HepG2 (cell line): ENCODE data around the gene PIM1. TPM values are rescaled to one million over a fixed set of nuclear protein-coding genes. Genes with fewer than 3 reads are reported as not detected.

Experiments used
- BRD4 ChIP-seq: sonication (generic); formaldehyde crosslinking; IDR thresholded peaks from 2 replicates; pipeline ENCODE4 v1.4.0; 2020; ENCODE audit warnings: missing genetic modification reagents
- ERF ChIP-seq: IDR thresholded peaks from 2 replicates; pipeline ENCODE4 v1.6.1; 2018; ENCODE audit warnings: missing biosample characterization, missing genetic modification reagents
- HOXA3 ChIP-seq: sonication (generic); formaldehyde crosslinking; IDR thresholded peaks from 2 replicates; pipeline ENCODE4 v1.5.0; 2020; ENCODE audit warnings: missing genetic modification reagents
- KMT2A ChIP-seq: sonication (generic); formaldehyde crosslinking; IDR thresholded peaks from 2 replicates; pipeline ENCODE4 v1.4.0; 2020; ENCODE audit warnings: missing genetic modification reagents
- NFRKB ChIP-seq: fragments of 450-650 bp; IDR thresholded peaks from 2 replicates; pipeline ENCODE4 v1.6.1; 2017
- TBL1XR1 ChIP-seq: fragments of 150-350 bp; IDR thresholded peaks from 2 replicates; pipeline ENCODE4 v1.6.1; 2014; ENCODE audit warnings: borderline replicate concordance, low read length; ENCODE audit not compliant: partially characterized antibody
- YY1 ChIP-seq: IDR thresholded peaks from 2 replicates; pipeline ENCODE4 v1.6.1; 2011; ENCODE audit warnings: low read length, low read depth, moderate library complexity, mild to moderate bottlenecking; ENCODE audit not compliant: insufficient read depth, insufficient replicate concordance
- ZBTB7B ChIP-seq: sonication (generic); formaldehyde crosslinking; IDR thresholded peaks from 2 replicates; pipeline ENCODE4 v1.4.0; 2020; ENCODE audit warnings: missing genetic modification reagents
- ZEB1 ChIP-seq: IDR thresholded peaks from 2 replicates; pipeline ENCODE4 v1.6.1; 2012; ENCODE audit warnings: mild to moderate bottlenecking, low read depth, inconsistent platforms; ENCODE audit not compliant: insufficient replicate concordance
- ZFP41 ChIP-seq: sonication (generic); formaldehyde crosslinking; IDR thresholded peaks from 2 replicates; pipeline ENCODE4 v1.4.0; 2020; ENCODE audit warnings: mild to moderate bottlenecking, missing genetic modification reagents, borderline replicate concordance
- ZKSCAN1 ChIP-seq: fragments of 150-350 bp; IDR thresholded peaks from 2 replicates; pipeline ENCODE4 v1.6.1; 2014; ENCODE audit warnings: low read length
- ZNF274 ChIP-seq: sonication (generic); formaldehyde crosslinking; IDR thresholded peaks from 2 replicates; pipeline ENCODE4 v1.5.1; 2020; ENCODE audit warnings: mild to moderate bottlenecking, missing genetic modification reagents
- ZNF331 ChIP-seq: sonication (generic); formaldehyde crosslinking; IDR thresholded peaks from 2 replicates; pipeline ENCODE4 v1.4.0; 2020; ENCODE audit warnings: missing genetic modification reagents
- polyA plus RNA-seq, 8 experiments: library from polyadenylated mRNA; depleted of rRNA in 3 of 8; stranded (reverse) in 7 of 8; unstranded in 1 of 8; fragments of >200 nt; fragmentation: Illumina TruSeq in 4 of 8; extraction: Trizol in 4 of 8; gene quantifications; 2 replicates each; pipeline versions ENCODE4 v1.2.1 to v1.2.3, GENCODE V29; 2011 to 2016; ENCODE audit warnings: low read depth in 4 of 8, missing spikeins in 1 of 8, mixed read lengths in 1 of 8; ENCODE audit not compliant: insufficient read depth in 1 of 8
- total RNA-seq, 5 experiments: library from RNA; depleted of rRNA; stranded (reverse); fragments of >200 nt; fragmentation: Illumina TruSeq; extraction: Trizol; gene quantifications; 2 replicates each; pipeline ENCODE4 v1.2.3, GENCODE V29; 2016; ENCODE audit warnings: low read depth in 1 of 5
- TF ChIP-seq, protein P1 (sequence below): sonication (generic); formaldehyde crosslinking; IDR thresholded peaks from 2 replicates; pipeline ENCODE4 v1.5.0; 2020; ENCODE audit warnings: mild to moderate bottlenecking, missing genetic modification reagents
- TF ChIP-seq, protein P2 (sequence below): sonication (generic); formaldehyde crosslinking; IDR thresholded peaks from one replicate; pipeline ENCODE4 v1.5.1; 2020; ENCODE audit warnings: mild to moderate bottlenecking, missing genetic modification reagents; ENCODE audit errors: not compliant biosample characterization
- TF ChIP-seq, protein P3 (sequence below): sonication (generic); formaldehyde crosslinking; IDR thresholded peaks from 2 replicates; pipeline ENCODE4 v1.5.0; 2020; ENCODE audit warnings: mild to moderate bottlenecking, missing genetic modification reagents

Gene PIM1
- total and polyA plus RNA-seq, 2 of the 13 experiments (the other 11 are each of a cell fraction or from before 2014, with no cell fraction given), result 29.4 to 117 TPM

- TF ChIP-seq, protein P1, sequence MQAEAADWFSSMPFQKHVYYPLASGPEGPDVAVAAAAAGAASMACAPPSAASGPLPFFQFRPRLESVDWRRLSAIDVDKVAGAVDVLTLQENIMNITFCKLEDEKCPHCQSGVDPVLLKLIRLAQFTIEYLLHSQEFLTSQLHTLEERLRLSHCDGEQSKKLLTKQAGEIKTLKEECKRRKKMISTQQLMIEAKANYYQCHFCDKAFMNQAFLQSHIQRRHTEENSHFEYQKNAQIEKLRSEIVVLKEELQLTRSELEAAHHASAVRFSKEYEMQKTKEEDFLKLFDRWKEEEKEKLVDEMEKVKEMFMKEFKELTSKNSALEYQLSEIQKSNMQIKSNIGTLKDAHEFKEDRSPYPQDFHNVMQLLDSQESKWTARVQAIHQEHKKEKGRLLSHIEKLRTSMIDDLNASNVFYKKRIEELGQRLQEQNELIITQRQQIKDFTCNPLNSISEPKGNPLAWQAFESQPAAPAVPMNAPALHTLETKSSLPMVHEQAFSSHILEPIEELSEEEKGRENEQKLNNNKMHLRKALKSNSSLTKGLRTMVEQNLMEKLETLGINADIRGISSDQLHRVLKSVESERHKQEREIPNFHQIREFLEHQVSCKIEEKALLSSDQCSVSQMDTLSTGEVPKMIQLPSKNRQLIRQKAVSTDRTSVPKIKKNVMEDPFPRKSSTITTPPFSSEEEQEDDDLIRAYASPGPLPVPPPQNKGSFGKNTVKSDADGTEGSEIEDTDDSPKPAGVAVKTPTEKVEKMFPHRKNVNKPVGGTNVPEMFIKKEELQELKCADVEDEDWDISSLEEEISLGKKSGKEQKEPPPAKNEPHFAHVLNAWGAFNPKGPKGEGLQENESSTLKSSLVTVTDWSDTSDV, result no peak
- TF ChIP-seq ZFP41 (CRISPR knock-in tag), result no peak
- TF ChIP-seq, protein P2, sequence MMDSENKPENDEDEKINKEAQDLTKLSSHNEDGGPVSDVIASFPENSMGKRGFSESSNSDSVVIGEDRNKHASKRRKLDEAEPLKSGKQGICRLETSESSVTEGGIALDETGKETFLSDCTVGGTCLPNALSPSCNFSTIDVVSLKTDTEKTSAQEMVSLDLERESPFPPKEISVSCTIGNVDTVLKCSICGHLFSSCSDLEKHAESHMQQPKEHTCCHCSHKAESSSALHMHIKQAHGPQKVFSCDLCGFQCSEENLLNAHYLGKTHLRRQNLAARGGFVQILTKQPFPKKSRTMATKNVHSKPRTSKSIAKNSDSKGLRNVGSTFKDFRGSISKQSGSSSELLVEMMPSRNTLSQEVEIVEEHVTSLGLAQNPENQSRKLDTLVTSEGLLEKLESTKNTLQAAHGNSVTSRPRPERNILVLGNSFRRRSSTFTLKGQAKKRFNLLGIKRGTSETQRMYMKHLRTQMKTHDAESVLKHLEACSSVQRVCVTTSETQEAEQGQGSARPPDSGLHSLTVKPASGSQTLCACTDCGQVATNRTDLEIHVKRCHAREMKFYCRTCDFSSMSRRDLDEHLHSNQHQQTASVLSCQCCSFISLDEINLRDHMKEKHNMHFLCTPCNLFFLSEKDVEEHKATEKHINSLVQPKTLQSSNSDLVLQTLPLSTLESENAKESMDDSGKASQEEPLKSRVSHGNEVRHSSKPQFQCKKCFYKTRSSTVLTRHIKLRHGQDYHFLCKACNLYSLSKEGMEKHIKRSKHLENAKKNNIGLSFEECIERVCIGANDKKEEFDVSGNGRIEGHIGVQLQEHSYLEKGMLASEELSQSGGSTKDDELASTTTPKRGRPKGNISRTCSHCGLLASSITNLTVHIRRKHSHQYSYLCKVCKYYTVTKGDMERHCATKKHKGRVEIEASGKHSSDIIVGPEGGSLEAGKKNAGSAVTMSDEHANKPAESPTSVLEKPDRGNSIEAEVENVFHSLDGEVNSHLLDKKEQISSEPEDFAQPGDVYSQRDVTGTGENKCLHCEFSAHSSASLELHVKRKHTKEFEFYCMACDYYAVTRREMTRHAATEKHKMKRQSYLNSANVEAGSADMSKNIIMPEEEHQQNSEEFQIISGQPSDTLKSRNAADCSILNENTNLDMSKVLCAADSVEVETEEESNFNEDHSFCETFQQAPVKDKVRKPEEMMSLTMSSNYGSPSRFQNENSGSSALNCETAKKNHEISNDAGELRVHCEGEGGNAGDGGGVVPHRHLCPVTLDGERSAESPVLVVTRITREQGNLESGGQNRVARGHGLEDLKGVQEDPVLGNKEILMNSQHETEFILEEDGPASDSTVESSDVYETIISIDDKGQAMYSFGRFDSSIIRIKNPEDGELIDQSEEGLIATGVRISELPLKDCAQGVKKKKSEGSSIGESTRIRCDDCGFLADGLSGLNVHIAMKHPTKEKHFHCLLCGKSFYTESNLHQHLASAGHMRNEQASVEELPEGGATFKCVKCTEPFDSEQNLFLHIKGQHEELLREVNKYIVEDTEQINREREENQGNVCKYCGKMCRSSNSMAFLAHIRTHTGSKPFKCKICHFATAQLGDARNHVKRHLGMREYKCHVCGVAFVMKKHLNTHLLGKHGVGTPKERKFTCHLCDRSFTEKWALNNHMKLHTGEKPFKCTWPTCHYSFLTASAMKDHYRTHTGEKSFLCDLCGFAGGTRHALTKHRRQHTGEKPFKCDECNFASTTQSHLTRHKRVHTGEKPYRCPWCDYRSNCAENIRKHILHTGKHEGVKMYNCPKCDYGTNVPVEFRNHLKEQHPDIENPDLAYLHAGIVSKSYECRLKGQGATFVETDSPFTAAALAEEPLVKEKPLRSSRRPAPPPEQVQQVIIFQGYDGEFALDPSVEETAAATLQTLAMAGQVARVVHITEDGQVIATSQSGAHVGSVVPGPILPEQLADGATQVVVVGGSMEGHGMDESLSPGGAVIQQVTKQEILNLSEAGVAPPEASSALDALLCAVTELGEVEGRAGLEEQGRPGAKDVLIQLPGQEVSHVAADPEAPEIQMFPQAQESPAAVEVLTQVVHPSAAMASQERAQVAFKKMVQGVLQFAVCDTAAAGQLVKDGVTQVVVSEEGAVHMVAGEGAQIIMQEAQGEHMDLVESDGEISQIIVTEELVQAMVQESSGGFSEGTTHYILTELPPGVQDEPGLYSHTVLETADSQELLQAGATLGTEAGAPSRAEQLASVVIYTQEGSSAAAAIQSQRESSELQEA, result no peak
- peak; percentile 78; the same call in 1 of the 2 replicates for TF ChIP-seq HOXA3 (CRISPR knock-in tag)
- TF ChIP-seq ZNF331 (CRISPR knock-in tag), result peak; percentile 88
- peak; percentile 84 for TF ChIP-seq ZEB1
- peak; percentile 76 for TF ChIP-seq YY1
- peak; percentile 64 for TF ChIP-seq TBL1XR1
- TF ChIP-seq ZNF274, result no peak
- TF ChIP-seq NFRKB, result no peak
- TF ChIP-seq BRD4 (CRISPR knock-in tag), result peak; percentile 48; the same call in 1 of the 2 replicates
- TF ChIP-seq ZKSCAN1, result 0 out of 2 replicates have a peak, but pooled peaks have one; percentile 18
- peak; percentile 45; the same call in 1 of the 2 replicates for TF ChIP-seq ERF (CRISPR knock-in tag)
- TF ChIP-seq KMT2A (CRISPR knock-in tag), result 0 out of 2 replicates have a peak, but pooled peaks have one; percentile 48
- TF ChIP-seq ZBTB7B, result peak; percentile 81
- TF ChIP-seq, protein P3, sequence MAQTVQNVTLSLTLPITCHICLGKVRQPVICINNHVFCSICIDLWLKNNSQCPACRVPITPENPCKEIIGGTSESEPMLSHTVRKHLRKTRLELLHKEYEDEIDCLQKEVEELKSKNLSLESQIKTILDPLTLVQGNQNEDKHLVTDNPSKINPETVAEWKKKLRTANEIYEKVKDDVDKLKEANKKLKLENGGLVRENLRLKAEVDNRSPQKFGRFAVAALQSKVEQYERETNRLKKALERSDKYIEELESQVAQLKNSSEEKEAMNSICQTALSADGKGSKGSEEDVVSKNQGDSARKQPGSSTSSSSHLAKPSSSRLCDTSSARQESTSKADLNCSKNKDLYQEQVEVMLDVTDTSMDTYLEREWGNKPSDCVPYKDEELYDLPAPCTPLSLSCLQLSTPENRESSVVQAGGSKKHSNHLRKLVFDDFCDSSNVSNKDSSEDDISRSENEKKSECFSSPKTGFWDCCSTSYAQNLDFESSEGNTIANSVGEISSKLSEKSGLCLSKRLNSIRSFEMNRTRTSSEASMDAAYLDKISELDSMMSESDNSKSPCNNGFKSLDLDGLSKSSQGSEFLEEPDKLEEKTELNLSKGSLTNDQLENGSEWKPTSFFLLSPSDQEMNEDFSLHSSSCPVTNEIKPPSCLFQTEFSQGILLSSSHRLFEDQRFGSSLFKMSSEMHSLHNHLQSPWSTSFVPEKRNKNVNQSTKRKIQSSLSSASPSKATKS (CRISPR knock-in tag), result 0 out of 2 replicates have a peak, but pooled peaks have one; percentile 54
Measured at GRCh38 chr6:37171970-37172812, 2.2 kb downstream of the PIM1 start (continued).
